HG03196 (cell line): ENCODE data around the gene NRXN3.

ENCODE experiments used
- ATAC-seq: cut with Tn5 transposase; IDR thresholded peaks from one replicate; pipeline ENCODE4 v1.9.1; 2021; ENCODE audit not compliant: unreplicated experiment

NRXN3 gene

GRCh38 chr14:79641371-79641770 is 1471.2 kb downstream of the NRXN3 start:
- ATAC-seq: no peak

DNA sequence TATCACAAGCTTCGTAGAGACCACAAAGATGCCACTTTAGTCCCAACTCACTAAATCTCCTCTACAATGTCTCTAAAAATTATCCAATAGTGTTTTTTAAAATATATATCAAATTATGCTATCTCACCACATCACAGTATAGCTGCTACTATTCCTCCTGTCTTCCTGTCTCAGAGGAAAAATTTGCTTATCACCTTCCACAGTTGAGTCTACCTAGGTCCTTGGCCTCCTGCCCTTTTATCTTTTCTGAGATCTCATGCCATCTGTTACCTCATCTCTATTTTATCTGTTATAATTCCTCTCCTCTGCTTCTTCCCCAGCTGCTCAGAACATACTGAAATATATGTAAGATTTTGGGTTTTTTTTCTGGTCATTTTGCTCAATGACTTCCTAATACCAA is 1473.0 kb downstream of the NRXN3 start:
- no peak for ATAC-seq

DNA sequence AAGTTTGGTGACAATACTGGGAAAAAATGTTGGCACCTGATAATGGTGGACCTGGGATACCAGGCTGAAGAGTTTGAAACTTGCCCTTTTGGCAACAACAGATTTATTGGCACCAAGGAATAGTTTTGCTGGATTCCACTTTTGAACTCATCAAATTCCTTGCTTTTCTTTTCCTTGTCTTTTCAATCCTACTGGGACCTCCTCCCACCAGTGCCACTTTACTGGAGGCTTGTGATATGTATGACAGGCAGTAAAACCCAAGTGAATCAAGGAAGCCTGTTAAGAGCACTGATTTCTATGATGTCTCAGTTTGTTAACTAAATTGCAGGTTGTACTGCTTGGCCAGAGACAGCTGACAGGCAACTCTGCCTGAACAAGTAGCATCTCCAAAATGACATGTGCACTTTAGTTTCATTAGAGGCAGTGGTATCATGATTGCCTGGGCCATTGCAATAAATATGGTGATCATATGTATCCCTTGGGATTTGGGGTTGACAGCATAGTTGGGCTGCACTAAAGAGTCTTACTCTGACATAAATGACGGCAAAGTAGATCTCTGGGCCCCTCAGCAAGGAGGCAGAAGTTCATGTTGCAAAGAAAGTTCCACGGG is 1475.7 kb downstream of the NRXN3 start:
- ATAC-seq: no peak

- no peak for ATAC-seq
Measured at GRCh38 chr14:79649856-79650255, 1479.7 kb downstream of the NRXN3 start.

- no peak for ATAC-seq
Measured at GRCh38 chr14:79652513-79653307, 1482.5 kb downstream of the NRXN3 start.

GRCh38 chr14:79656056-79656455 is 1485.9 kb downstream of the NRXN3 start:
- no peak for ATAC-seq

GRCh38 chr14:79656496-79656895 is 1486.3 kb downstream of the NRXN3 start:
- ATAC-seq: no peak

- ATAC-seq: no peak
Measured at GRCh38 chr14:79658221-79658620, 1488.0 kb downstream of the NRXN3 start.

DNA sequence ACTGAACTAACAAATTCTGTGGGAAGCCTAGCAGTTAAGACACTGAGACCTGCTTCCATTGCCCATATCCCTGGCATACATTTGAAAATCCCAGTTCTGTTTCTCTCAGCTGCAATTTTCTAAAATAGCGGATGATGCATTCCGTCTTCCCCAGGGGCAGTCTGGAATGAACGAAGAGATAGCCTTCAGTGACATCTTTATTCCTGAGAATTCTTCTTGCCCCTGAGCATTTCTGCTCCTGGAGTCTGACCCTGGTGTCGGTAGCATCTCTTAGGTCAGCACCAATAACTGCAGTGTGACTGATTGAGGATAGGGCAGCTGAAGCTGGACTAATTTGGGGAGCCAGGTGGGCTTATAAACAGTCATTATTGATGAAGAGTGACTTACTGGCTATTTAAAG is 1488.6 kb downstream of the NRXN3 start:
- no peak for ATAC-seq

GRCh38 chr14:79660053-79660939 is 1490.1 kb downstream of the NRXN3 start:
- no peak for ATAC-seq

GRCh38 chr14:79661752-79662151 is 1491.6 kb downstream of the NRXN3 start:
- no peak for ATAC-seq

DNA sequence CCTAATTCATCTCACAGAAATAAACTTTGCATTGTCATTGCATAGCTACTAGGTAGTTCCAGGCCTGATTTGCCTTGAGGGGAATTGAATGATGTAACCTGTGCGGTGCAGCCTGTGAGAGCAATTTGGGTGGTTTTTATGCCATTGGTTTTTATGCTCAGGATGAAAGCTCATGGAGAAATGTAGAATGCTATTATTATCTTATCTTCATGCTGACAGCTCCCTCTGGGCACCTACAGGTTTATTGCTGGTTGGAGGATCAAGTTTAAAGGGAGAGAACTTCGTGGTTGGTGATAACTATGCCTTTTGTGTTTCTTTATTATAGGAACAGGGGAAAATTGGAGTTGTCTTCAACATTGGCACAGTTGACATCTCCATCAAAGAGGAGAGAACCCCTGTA is 1493.3 kb downstream of the NRXN3 start:
- no peak for ATAC-seq

GRCh38 chr14:79665556-79665955 is 1495.4 kb downstream of the NRXN3 start:
- no peak for ATAC-seq

DNA sequence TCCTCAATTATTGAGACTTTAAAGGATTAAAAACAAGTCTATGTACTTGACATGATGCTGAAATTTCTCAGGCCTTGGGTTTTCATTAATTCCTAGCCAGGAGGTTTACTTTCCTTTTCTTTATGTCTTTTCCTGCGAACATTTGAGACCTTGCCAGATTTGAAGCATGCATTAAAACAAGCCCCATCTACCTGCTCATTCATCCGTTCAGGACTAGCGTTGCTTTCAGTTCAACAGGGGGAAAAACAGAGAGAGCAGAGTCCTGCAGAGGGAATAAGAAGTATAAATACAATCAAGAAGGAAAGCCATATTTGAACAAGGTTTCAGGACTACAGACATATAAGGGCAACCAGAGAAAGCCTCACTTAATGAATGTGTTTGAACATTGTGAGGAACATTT is 1498.8 kb downstream of the NRXN3 start:
- no peak for ATAC-seq

DNA sequence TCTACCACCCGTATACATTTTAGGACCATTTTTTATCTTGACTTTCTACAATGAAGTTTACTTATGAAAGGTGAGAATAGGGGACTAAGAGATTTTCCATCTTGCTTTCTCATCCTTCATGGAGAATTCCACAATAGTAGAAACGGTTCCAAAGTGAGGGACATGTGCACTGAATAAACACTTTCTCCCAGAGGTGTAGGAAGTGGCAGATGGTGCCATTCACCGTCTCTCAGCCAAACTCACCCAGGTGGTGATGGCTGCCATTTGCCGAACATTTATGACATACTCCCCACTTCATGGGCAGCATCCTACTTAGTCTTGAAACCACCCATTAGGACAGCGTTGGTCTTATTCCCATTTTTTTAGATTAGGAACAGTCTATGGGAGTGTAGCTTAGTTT is 1500.6 kb downstream of the NRXN3 start:
- no peak for ATAC-seq

DNA sequence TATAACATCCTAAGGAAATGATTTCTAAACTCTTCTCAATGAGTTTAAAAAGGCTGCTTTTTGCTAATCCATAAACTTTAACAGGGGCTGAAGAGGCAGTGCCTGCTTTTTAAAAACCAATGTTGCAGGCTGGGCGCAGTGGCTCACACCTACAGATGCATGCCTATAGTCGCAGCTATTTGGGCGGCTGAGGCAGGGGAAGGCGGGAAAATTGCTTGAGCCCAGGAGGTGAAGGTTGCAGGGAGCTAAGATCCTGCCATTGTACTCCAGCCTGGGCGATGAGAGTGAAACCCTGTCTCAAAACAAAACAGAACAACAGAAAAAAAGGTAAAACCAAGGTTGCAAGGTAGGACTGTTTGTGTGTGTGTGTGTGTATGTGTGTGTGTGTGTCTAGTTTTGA is 1509.9 kb downstream of the NRXN3 start:
- no peak for ATAC-seq

DNA sequence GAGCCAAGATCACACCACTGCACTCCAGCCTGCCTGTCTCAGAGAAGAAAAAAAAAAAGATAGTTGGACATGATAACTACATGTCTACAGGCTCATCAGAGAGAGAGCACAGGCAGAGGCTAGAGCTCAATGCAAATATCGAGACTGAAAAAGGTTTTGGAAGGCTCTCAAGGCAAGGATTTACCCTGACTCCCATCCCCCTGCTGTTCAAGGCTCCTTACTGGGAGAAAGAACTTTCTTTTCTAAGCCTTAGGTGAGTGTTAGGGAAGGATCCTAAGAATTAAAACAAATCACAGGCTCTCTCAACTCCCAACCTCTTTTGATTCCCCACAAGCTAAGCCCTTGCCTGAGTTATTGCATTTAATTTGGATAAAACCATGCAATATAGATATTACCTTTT is 1516.0 kb downstream of the NRXN3 start:
- ATAC-seq: no peak

- ATAC-seq: no peak
Measured at GRCh38 chr14:79690960-79691359, 1520.8 kb downstream of the NRXN3 start.

GRCh38 chr14:79693935-79694334 is 1523.8 kb downstream of the NRXN3 start:
- ATAC-seq: no peak

DNA sequence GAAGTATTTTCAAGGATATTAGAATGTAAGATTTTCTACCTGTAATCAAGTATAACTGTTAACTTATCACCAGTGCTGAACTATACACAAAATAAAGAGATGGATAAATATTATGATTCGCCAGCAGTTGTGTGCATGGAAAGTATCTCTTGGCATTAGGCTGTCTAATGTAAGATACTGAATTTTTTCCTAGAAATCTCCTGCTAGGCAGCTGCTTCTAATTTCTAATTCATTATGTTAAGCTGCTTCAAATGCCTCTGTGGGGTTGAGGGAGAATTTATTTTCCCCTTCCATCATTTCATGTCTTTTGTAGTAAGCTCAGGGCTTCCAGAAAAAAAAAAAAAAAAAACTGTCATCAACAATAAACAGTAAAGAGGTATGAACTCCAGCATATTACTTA is 1525.1 kb downstream of the NRXN3 start:
- no peak for ATAC-seq

- no peak for ATAC-seq
Measured at GRCh38 chr14:79698298-79698711, 1528.1 kb downstream of the NRXN3 start.

DNA sequence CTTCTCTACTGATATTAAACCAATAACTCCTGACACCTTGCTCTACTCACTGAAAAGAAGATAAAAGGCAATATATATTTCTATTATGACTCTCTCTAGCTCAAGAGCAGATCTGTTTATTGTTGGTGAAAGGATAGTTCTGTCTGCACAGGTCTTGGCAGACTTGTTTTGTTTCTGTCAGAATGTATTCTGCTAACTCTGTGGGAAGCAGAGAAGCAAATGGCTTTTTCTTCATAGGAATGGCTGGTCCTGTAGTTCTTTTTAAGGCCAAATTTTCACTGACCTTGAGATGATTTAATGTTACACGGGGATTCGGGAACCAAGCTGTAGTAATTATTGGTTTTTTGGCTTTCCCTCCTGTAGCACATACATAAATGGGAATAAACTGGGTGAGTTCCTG is 1529.0 kb downstream of the NRXN3 start:
- no peak for ATAC-seq
